GM12873 (cell line): ENCODE measurements around the gene ADCK1.
A peak's percentile ranks its signal among the peaks of the same experiment; 100 is the strongest.

Source experiments
- CTCF ChIP-seq: IDR thresholded peaks from 2 replicates; pipeline ENCODE4 v1.5.1; 2012; ENCODE audit warnings: low read depth, mild to moderate bottlenecking, moderate library complexity, low read length, control low read depth; ENCODE audit not compliant: insufficient read depth; ENCODE audit errors: missing control alignments

Gene ADCK1

GRCh38 chr14:77804592-77804991 is 4.7 kb downstream of the ADCK1 start:
- peak; percentile 70 for TF ChIP-seq CTCF

GRCh38 chr14:77805706-77806105 is 5.8 kb downstream of the ADCK1 start:
- no peak for TF ChIP-seq CTCF

GRCh38 chr14:77808250-77808649 is 8.3 kb downstream of the ADCK1 start:
- TF ChIP-seq CTCF = no peak

- no peak for TF ChIP-seq CTCF
Measured at GRCh38 chr14:77809011-77809410, 9.1 kb downstream of the ADCK1 start.

- no peak for TF ChIP-seq CTCF
Measured at GRCh38 chr14:77812028-77812427, 12.1 kb downstream of the ADCK1 start.

- TF ChIP-seq CTCF = no peak
Measured at GRCh38 chr14:77822307-77822706, 22.4 kb downstream of the ADCK1 start.

GRCh38 chr14:77822741-77823140 is 22.8 kb downstream of the ADCK1 start:
- TF ChIP-seq CTCF = no peak
